ENCODE results near the gene FOSB. TPM values are rescaled to one million over a fixed set of nuclear protein-coding genes. Genes with fewer than 3 reads are reported as not detected.
"Not testable (repeated sequence)": the region's sequence is repeated elsewhere in the genome, so short reads cannot be mapped to it uniquely, and the experiment has no call there.

The FOSB gene
- polyA plus RNA-seq, 1 experiment, result 4.5 TPM

GRCh38 chr19:45507872-45508416 is 40.1 kb downstream of the FOSB start:
- ChIA-PET POLR2A (interaction anchor here (0.6 kb wide), 2 partner anchors 138 to 160 kb away, joined by 6 to 10 read pairs; partner anchors contain the start of gene GIPR), CTCF (interaction anchor here (0.6 to 1.9 kb wide), 5 partner anchors 12 to 186 kb away, joined by 3 to 9 read pairs (median 5); no protein-coding TSS in a partner anchor)
- peak overlapping the region; percentile 59 for H3K4me3 ChIP-seq (ENCODE audit: low read depth, low read length)
- DNase-seq (ENCODE audit: low read depth), result no peak
- TF ChIP-seq CTCF (IDR thresholded peaks at IDR 0.05; ENCODE audit: insufficient read depth, low read depth, low read length), result no peak
- no peaks in the 10 kb centered on the region for H3K27me3 ChIP-seq (ENCODE audit: control insufficient read depth, insufficient read depth, low read length)
- H3K36me3 ChIP-seq (ENCODE audit: control insufficient read depth, insufficient read depth, low read length), result no peaks in the 10 kb centered on the region

- peak overlapping the region; percentile 59 for H3K4me3 ChIP-seq (ENCODE audit: low read depth, low read length)
- no peak for DNase-seq (ENCODE audit: low read depth)
Observed at GRCh38 chr19:45508417-45508860, 40.6 kb downstream of the FOSB start.

GRCh38 chr19:45508861-45509691 is 41.3 kb downstream of the FOSB start:
- Histone ChIP-seq H3K4me3 (ENCODE audit: low read depth, low read length) (peak overlapping the region; percentile 59), H3K36me3 (ENCODE audit: control insufficient read depth, insufficient read depth, low read length) (no peaks in the 10 kb centered on the region), H3K27me3 (ENCODE audit: control insufficient read depth, insufficient read depth, low read length) (no peaks in the 10 kb centered on the region)
- DNase-seq (ENCODE audit: low read depth), result no peak
- CTCF ChIA-PET, result interaction anchor here (1.0 to 1.9 kb wide), 5 partner anchors 17 to 133 kb away, joined by 3 to 9 read pairs (median 6); partner anchors contain the start of gene EML2
- TF ChIP-seq CTCF (IDR thresholded peaks at IDR 0.05; ENCODE audit: insufficient read depth, low read depth, low read length), result no peak
- POLR2A ChIA-PET, result no interaction called here

More at GRCh38 chr19:45508417-45508860, 40.6 kb downstream of the FOSB start:
- no peak for TF ChIP-seq CTCF (IDR thresholded peaks at IDR 0.05; ENCODE audit: insufficient read depth, low read depth, low read length)
- Histone ChIP-seq H3K36me3 (ENCODE audit: control insufficient read depth, insufficient read depth, low read length) (no peaks in the 10 kb centered on the region), H3K27me3 (ENCODE audit: control insufficient read depth, insufficient read depth, low read length) (no peaks in the 10 kb centered on the region)
- POLR2A ChIA-PET, result no interaction called here
- CTCF ChIA-PET, result interaction anchor here (0.9 to 1.9 kb wide), 4 partner anchors 12 to 134 kb away, joined by 4 to 9 read pairs (median 6); no protein-coding TSS in a partner anchor

- ChIA-PET POLR2A (no interaction called here), CTCF (interaction anchor here (0.8 to 1.3 kb wide), 4 partner anchors 16 to 130 kb away, joined by 3 to 6 read pairs (median 3); partner anchors contain the start of gene EML2)
- Histone ChIP-seq H3K36me3 (ENCODE audit: control insufficient read depth, insufficient read depth, low read length) (no peaks in the 10 kb centered on the region), H3K27me3 (ENCODE audit: control insufficient read depth, insufficient read depth, low read length) (no peaks in the 10 kb centered on the region), H3K4me3 (ENCODE audit: low read depth, low read length) (peak overlapping the region; percentile 59)
- no peak for DNase-seq (ENCODE audit: low read depth)
- no peak for TF ChIP-seq CTCF (IDR thresholded peaks at IDR 0.05; ENCODE audit: insufficient read depth, low read depth, low read length)
Observed at GRCh38 chr19:45509692-45510015, 41.9 kb downstream of the FOSB start.

- POLR2A ChIA-PET, result not testable (repeated sequence)
Observed at GRCh38 chr19:45510352-45510751, 42.6 kb downstream of the FOSB start.

More at GRCh38 chr19:45510352-45510751, 42.6 kb downstream of the FOSB start:
- not testable (repeated sequence) for H3K4me3 ChIP-seq (ENCODE audit: low read depth, low read length); DNase-seq (ENCODE audit: low read depth); H3K36me3 ChIP-seq (ENCODE audit: control insufficient read depth, insufficient read depth, low read length); H3K27me3 ChIP-seq (ENCODE audit: control insufficient read depth, insufficient read depth, low read length)
- CTCF ChIA-PET, result interaction anchor here (0.6 to 1.3 kb wide), 5 partner anchors 17 to 132 kb away, joined by 3 to 6 read pairs (median 3); partner anchors contain the start of genes EML2 and FOSB

Data from BJ (cell line).